ENCODE results near the gene RARA.

The RARA gene

DNA sequence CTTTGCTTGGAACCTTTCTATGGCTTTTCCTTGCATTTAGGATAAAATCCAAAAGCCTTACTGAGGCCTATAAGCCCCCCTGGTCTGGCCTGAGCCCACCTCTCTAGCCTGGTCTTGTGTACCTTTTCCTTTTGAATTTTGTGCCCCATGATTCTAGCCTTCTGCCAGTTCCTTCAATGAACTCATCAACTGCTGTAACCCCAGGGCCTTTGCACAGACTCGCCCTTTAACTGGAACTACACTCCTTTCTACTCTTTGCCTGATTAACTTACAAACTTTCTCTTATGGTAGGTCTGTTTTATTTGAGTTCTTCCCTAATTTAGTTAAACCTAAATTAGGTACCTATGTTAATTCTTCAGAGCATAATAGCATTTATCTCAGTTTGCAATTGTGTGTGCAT lies 31.3 kb downstream of the RARA start:
- no peak for TF ChIP-seq GATA3 (IDR thresholded peaks at IDR 0.05; ENCODE audit: low read depth, low read length)
- TF ChIP-seq GATA2 (IDR thresholded peaks at IDR 0.05; ENCODE audit: low read depth, low read length): no peak

DNA sequence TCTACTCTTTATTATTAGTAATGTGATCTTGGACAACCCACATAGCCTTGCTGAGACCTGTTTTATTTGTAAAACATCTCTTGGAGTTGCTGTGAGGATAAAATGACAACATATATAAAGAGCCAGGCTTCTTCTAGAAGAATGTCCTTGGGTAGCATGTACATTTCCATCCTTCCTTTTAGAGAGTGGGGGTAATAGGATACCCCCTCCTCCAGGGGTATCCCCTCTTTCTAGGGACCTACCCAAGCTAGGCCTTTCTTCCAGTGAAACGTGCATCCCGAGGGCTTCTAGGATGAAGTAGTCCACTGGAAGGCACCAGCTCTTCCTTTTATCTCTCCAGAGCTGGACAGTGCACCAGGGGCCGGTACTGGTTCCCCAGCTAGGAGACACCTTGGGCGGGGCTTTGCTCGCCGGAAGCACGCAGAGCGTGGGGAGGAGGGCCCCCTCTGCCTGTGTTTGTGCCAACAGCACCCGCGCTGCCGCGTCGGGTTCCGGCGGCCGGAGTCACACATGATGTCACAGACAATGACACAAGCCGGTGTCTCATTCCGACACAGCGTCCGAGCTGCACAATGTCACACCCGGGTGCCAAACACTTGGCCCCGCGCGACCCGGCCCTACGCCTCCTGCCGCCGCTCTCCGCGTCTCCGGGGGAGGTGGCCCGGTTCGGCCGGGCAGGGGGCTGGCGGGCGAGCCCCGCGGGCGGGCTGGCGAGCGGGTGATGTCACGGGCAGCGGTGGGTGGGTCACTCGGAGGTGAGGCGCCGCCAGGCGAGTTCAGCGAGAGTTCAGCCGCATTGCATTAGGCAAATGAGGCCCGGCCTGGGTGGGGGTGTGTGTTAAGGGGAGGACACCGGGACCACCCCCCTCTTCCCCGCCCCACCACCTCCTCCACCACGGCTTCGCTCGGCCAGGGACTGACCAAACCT lies 32.2 kb downstream of the RARA start:
- TF ChIP-seq GATA2 (IDR thresholded peaks at IDR 0.05; ENCODE audit: low read depth, low read length) (no peak), GATA3 (IDR thresholded peaks at IDR 0.05; ENCODE audit: low read depth, low read length) (no peak)

DNA sequence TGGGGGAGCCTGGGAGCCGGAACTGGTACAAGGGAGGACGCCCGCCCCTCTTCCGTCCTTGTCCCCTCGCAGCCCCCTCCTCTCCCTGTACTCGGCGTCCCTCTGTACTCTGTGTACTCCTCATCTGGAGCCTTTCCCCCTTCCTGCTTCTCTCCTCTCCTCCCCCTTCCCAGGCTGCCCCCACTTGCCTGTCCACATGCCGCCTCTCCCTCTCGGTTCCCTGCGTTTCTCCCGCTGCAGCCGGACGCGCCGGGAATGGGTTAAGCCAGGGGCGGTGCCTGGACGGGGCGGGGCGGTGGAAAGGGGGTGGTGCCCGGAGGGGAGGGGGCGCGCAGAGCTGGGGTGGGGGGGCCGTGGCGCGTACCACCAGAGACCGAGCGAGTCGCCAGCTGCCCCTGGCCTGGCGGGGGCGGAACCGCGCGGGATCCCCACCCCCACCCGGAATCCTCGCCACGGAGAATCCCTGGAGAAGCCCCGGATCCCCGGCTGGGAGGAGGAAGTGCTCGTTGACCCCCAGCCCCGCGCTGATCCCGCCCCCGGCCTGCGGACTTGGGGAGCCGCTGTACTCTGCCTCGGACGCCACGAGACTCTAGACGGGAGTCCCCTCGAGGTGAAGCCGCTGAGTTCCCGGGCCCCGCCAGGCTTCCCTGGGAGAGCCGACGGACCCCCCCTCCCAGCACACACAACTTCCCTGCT lies 33.0 kb downstream of the RARA start:
- TF ChIP-seq GATA3 (IDR thresholded peaks at IDR 0.05; ENCODE audit: low read depth, low read length) (no peak), GATA2 (IDR thresholded peaks at IDR 0.05; ENCODE audit: low read depth, low read length) (no peak)

DNA sequence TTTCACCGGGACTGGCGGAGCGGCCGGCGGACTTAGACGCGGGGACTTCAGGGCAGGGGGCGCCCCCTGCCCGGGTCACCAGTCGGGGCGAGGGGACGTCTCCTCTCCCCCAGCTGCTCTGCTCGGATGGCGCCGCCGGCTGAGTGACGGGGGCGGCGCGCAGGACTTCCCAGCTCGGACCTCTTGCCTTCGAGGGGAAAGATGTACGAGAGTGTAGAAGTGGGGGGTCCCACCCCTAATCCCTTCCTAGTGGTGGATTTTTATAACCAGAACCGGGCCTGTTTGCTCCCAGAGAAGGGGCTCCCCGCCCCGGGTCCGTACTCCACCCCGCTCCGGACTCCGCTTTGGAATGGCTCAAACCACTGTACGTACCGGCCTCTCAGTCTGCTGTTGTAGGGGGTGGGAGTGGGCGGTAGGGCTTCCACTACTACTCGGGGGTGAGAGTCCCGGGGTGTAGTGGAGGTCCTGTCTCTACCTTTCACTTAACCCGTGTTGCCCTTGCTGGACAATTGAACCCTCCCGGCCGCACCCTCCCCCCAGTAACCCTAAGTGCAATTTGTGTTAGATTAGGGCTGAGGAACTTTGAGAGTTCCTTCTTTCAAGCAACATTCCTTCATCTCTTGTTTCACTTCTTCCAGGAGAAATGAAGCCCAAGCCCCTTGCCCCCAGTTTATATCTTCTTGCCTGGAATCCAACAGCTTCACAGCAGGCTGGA lies 33.7 kb downstream of the RARA start:
- TF ChIP-seq GATA2 (IDR thresholded peaks at IDR 0.05; ENCODE audit: low read depth, low read length): no peak
- TF ChIP-seq GATA3 (IDR thresholded peaks at IDR 0.05; ENCODE audit: low read depth, low read length): no peak

DNA sequence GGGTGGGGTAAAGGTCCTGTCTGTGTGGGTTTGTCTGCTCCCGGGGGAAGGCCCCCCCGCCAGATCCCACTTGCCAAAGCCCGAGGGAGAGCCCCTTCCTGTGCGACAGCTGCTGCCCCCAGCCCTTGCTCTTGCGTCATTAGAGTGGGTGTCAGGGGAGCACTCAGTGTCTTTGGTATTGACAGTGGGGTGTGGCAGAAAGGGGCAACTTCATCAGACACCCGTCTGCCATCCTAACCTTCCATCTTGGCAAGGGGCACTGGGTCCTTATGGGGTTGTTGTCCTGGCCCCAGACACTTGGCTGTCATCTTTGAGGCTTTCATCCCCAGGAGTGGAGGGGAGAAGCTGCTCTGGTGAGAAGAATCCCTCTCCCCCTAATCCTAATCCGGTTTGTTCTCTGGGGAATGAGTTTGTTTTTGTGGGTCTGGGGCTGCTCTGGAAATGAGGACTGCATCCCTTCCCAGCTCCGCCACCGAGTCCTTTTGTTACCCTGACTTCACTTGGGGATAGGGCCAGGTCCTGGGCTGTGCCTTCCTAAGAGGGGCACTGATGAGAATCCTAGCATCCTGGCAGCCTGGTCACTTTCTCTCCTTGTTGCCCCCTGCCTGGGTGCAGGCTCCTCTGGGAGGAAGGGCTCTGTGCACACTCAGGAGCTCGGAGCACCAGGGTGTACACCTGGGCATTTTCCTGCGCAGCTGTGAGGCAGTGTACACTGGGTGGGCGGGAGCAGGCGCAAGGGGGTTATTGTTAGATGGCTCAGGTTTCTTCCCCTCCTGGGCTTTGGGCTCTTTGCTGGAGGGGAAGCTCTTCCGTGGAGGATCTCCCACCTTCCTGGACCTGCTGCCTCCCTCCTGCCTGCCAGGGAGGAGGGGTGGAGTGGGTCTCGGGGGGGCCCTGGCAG lies 34.5 kb downstream of the RARA start:
- TF ChIP-seq GATA2 (IDR thresholded peaks at IDR 0.05; ENCODE audit: low read depth, low read length) (no peak), GATA3 (IDR thresholded peaks at IDR 0.05; ENCODE audit: low read depth, low read length) (no peak)

DNA sequence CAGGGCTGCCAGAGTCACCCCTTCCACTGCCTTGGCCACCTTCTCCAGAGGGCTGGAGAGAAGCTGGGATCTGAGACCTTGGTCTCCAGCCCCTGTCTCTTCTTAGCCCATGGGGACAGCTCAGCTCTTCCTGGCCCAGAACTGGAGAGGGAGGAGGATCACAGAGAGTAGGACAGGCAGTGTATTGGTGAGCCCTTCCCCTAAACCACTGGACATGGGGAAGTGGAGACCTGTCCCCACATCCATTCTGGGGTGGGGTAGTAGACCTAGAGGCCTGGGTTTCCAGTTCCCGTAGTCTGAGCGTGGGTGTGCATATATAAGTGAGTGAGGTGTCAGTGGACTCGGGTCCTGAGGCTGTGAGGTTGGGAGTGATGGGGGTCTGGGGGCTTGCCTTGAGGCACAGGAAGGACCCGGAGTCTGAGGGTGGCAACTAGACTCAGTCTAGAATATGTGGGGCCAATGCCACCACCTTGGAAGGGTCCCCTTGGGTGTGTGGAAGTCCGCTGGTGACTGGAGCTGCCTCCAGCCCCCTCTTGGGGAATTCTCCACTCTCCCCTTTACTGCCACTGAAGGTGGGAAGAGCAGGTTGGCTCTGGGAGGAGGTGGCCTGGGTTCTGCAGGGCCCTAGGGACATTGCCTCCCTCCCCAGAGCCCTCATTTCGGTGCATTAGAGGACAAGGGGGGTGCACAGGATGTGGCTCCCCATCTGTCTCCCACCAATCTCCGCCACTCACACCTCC lies 35.6 kb downstream of the RARA start:
- TF ChIP-seq GATA2 (IDR thresholded peaks at IDR 0.05; ENCODE audit: low read depth, low read length) (no peak), GATA3 (IDR thresholded peaks at IDR 0.05; ENCODE audit: low read depth, low read length) (no peak)

DNA sequence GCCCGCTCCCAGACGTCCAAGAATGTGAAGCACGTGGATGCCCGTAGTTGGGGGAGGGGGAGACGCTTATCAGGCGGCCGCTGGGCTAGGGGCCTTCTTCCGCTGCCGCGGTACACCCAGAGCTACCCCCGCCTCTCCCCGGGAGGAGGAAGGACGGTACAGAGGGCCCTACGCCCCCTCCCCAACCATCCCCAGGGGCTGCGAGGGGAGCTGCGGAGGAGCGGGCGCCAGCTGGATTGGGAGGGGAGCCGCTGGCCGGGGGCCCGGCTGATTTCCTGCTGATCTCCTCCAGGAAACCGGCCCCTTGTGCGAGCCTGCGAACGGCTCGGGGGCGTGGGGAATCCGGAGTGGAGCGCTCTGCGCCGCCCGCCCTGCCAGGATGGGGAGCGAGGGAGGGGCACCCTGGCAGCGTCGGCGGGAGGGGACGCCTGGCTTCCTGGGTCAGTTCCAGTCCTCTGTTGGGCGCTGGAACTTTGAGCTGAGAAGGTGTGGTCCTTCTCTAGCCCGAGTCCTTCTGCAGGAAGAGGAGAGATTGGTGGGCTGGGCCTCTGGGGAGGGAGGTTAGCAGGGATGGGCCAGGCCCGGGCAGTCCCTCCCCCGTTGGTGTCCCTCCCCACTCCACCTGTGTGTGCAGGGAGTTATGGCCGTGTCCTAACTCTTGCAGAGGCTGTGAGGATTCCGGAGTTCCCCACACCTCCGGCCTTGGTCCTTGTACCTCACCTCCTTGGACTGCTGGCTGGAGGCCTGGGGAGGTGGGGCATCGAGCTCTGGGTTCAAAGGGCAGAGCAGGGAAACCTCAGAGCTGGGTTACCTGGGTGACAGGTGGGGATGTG lies 36.4 kb downstream of the RARA start:
- peak; percentile 22; the same call in 1 of the 2 replicates for TF ChIP-seq GATA2 (IDR thresholded peaks at IDR 0.05; ENCODE audit: low read depth, low read length)
- TF ChIP-seq GATA3 (IDR thresholded peaks at IDR 0.05; ENCODE audit: low read depth, low read length): no peak

DNA sequence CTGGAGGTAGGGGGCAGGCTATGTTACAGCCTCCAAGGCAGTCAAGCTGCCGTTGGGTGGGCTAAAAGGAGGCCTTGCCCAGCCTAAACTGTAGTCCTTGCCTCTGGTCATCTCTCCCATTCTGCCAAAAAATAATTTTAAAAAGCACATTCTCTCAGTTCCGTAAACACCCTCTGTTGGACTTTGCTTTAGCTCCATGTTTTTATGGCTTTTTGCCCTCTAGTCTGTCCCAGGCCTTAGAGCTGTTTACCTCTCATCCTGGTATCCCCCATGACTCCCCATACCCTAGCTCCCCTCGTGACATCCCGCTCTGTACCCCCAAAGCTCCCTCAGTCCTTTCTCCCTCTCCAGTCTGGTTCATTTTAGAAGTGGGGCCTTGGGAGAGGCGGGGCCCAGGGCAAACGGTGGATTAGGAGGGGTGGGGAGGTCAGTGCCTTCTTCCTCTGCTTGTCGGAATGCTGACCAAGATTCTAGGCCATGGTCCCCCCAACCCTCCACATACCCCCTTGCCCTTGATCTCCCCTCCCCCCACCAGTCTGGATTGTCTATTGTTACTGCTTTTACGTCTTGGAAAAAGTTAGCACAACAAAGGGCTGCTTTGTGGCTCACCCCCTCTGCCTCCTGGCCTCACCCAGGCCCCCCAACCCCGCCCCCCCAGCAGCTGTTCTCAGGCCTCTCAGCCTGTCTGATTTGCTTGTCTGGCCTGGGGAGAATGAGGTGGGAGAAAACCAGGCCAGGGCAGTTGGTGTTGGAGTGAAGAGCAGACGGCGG lies 37.2 kb downstream of the RARA start:
- TF ChIP-seq GATA3 (IDR thresholded peaks at IDR 0.05; ENCODE audit: low read depth, low read length) (no peak), GATA2 (IDR thresholded peaks at IDR 0.05; ENCODE audit: low read depth, low read length) (no peak)

DNA sequence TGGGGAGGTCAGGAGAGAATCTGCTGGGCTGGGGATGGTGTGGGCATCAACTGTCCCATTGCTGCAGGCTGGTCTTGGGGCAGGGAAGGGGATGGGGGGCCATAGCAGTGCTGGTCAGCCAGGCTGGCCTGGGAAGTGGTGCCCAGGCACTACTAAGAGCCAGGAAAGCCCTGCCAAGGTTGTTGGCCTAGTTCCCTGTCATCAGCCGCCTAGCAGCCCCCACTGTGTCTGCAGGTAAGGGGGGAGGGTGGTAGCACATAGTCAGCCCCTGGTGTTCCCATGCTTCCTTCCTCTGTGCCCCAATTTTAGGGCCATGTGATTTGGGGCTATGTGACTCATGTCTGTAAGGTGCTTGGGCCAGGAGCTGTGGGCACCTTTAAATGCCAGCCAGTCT lies 37.8 kb downstream of the RARA start:
- TF ChIP-seq GATA3 (IDR thresholded peaks at IDR 0.05; ENCODE audit: low read depth, low read length) (no peak), GATA2 (IDR thresholded peaks at IDR 0.05; ENCODE audit: low read depth, low read length) (no peak)

DNA sequence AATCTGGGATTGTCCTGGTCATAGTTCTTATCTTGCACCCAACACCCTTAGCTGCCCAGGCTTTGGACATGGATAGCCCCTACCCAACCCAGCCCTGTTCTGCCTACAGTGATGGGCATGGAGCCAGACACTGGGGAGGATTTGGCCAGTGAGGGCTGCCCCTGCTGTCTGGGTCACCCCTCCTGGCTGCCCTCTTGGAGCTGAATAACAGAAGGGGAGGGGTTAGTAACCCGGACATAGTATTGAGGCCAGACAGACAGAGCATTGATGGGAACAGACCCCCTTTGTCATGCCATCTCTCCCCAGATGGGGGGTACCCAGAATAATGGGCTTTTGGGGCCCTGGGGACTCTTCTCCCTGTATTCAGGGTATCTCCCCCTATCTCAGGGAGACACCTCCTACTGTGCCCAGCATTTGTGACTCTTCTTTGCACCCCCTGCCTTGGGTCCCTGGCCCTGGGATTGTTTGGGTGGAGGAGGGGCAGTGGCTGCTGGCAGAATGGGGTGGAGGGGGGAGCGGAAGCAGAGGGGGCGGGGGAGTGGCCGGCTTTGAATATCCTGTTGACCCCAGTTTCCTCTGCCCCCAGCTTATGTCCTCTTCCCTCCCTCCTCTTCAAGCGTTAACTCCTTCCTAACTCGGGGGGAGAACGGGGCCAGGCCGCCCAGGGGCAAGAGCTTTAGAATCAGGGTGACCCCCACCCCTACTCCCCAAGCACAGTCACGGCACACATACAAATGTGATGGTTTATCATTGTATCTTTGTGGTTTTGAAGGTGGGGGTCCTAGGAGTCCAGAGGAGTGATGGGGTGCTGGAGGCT lies 38.5 kb downstream of the RARA start:
- TF ChIP-seq GATA2 (IDR thresholded peaks at IDR 0.05; ENCODE audit: low read depth, low read length) (peak; percentile 60), GATA3 (IDR thresholded peaks at IDR 0.05; ENCODE audit: low read depth, low read length) (no peak)

DNA sequence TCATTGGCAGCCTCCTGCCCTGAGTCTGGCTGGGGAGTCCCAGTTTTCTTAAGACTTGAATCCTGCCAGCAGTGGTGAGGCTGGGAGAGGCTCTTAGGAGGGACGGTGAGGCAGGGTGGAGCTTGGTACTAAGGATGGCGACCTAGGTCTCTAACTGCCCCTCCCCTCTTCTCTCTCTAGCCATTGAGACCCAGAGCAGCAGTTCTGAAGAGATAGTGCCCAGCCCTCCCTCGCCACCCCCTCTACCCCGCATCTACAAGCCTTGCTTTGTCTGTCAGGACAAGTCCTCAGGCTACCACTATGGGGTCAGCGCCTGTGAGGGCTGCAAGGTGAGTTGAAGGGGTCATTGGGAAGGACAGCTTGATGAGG lies 39.1 kb downstream of the RARA start:
- no peak for TF ChIP-seq GATA3 (IDR thresholded peaks at IDR 0.05; ENCODE audit: low read depth, low read length)
- no peak for TF ChIP-seq GATA2 (IDR thresholded peaks at IDR 0.05; ENCODE audit: low read depth, low read length)

Data from SH-SY5Y (cell line).